PFSK-1 (cell line): ENCODE measurements around the gene MYCBPAP.

Source experiments
- FOXP2 ChIP-seq: optimal IDR thresholded peaks from 2 replicates; pipeline ENCODE3; 2011; ENCODE audit warnings: borderline replicate concordance, control low read depth, inconsistent platforms; ENCODE audit not compliant: insufficient read depth; ENCODE audit errors: extremely low read length, extremely low read depth
- POLR2AphosphoS5 ChIP-seq: IDR thresholded peaks from 2 replicates; pipeline ENCODE4 v1.6.1; 2012; ENCODE audit warnings: low read depth, mild to moderate bottlenecking, control low read depth, low read length, moderate library complexity
- TAF1 ChIP-seq: IDR thresholded peaks from 2 replicates; pipeline ENCODE4 v1.6.1; 2012; ENCODE audit warnings: low read length, control low read depth, borderline replicate concordance; ENCODE audit not compliant: insufficient read depth
- TF ChIP-seq, protein P1 (sequence below), 2 experiments: IDR thresholded peaks; 2 replicates each; pipeline versions ENCODE4 v1.6.1 to v1.8.0; 2011 to 2012; ENCODE audit warnings: low read depth in 2 of 2, low read length in 2 of 2, control low read depth in 1 of 2, inconsistent platforms in 1 of 2, mild to moderate bottlenecking in 1 of 2, moderate library complexity in 1 of 2; ENCODE audit not compliant: insufficient read depth in 1 of 2

DNA sequence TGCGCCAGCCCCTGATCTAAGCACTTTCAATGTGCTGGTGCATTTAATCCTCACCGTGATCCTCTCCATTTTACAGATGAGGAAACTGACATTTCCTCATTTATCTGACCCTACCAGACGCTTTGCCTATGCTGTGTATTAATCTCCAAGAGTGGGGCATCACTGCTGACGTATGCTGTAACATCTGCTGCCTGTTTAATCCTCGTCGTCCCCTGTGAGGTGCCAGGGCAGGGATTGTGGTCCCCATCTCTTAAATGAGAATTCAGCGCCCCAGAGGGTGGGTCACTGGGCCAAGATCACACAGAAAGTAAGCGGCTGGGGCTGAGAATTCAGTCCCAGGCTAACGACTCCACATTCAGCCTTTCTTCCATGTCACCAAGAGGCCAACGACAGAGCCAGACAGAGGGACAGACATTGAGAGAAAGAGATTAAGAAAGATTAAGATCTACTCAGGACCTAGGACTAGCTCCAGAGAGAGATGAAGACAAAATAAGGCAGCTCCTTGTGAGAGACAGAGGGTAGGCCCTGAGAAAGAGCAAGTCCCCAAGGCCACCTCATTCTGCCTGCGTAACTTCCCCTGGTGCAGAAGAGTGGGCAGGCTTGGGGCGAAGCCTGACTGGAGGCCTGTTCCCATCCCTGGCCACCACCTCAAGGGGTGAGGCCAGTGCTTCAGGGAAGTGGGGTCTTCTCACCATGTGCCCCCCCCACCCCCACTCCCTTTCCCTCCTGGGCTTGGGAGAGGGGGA is 65.8 kb downstream of the MYCBPAP start:
- TF ChIP-seq TAF1, result no peak
- TF ChIP-seq, protein P1, sequence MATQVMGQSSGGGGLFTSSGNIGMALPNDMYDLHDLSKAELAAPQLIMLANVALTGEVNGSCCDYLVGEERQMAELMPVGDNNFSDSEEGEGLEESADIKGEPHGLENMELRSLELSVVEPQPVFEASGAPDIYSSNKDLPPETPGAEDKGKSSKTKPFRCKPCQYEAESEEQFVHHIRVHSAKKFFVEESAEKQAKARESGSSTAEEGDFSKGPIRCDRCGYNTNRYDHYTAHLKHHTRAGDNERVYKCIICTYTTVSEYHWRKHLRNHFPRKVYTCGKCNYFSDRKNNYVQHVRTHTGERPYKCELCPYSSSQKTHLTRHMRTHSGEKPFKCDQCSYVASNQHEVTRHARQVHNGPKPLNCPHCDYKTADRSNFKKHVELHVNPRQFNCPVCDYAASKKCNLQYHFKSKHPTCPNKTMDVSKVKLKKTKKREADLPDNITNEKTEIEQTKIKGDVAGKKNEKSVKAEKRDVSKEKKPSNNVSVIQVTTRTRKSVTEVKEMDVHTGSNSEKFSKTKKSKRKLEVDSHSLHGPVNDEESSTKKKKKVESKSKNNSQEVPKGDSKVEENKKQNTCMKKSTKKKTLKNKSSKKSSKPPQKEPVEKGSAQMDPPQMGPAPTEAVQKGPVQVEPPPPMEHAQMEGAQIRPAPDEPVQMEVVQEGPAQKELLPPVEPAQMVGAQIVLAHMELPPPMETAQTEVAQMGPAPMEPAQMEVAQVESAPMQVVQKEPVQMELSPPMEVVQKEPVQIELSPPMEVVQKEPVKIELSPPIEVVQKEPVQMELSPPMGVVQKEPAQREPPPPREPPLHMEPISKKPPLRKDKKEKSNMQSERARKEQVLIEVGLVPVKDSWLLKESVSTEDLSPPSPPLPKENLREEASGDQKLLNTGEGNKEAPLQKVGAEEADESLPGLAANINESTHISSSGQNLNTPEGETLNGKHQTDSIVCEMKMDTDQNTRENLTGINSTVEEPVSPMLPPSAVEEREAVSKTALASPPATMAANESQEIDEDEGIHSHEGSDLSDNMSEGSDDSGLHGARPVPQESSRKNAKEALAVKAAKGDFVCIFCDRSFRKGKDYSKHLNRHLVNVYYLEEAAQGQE (IDR thresholded peaks at IDR 0.05; ENCODE audit: insufficient read depth in 1 of 2, low read depth in 2 of 2, low read length in 2 of 2), result no peak
- TF ChIP-seq POLR2AphosphoS5, result no peak
- no peak for TF ChIP-seq FOXP2
